ENCODE data around the gene BICC1.
A peak's percentile ranks its signal among the peaks of the same experiment; 100 is the strongest.

The BICC1 gene

GRCh38 chr10:58796824-58797223, 284.2 kb downstream of the BICC1 start:
- no peaks in the 10 kb centered on the region for H3K9me3 ChIP-seq (ENCODE audit: control insufficient read depth, low read length)
- no peak for DNase-seq (ENCODE audit: low read depth)
- H3K9ac ChIP-seq (ENCODE audit: low read length) = peak overlapping the region; percentile 56
- peaks cover 67% of the 10 kb centered on the region for H3K36me3 ChIP-seq (ENCODE audit: control insufficient read depth, insufficient read depth, low read length, severe bottlenecking)
- H3K4me3 ChIP-seq (ENCODE audit: low read length) = no peak overlapping the region
- H3K4me1 ChIP-seq (ENCODE audit: control insufficient read depth, insufficient read depth, low read length) = peaks cover 23% of the 10 kb centered on the region
- no peaks in the 10 kb centered on the region for H3K27me3 ChIP-seq (replicated peaks; ENCODE audit: control insufficient read depth, insufficient read depth, low read length)

GRCh38 chr10:58797356-58797755, 284.7 kb downstream of the BICC1 start:
- H3K4me3 ChIP-seq (ENCODE audit: low read length) = no peak overlapping the region
- H3K4me1 ChIP-seq (ENCODE audit: control insufficient read depth, insufficient read depth, low read length) = peaks cover 23% of the 10 kb centered on the region

GRCh38 chr10:58802047-58802446, 289.4 kb downstream of the BICC1 start:
- DNase-seq (ENCODE audit: low read depth) = no peak
- no peak overlapping the region for H3K9ac ChIP-seq (ENCODE audit: low read length)
- H3K27me3 ChIP-seq (replicated peaks; ENCODE audit: control insufficient read depth, insufficient read depth, low read length) = no peaks in the 10 kb centered on the region
- H3K9me3 ChIP-seq (ENCODE audit: control insufficient read depth, low read length) = no peaks in the 10 kb centered on the region
- H3K4me1 ChIP-seq (ENCODE audit: control insufficient read depth, insufficient read depth, low read length) = peaks cover 13% of the 10 kb centered on the region
- H3K4me3 ChIP-seq (ENCODE audit: low read length) = no peak overlapping the region
- H3K36me3 ChIP-seq (ENCODE audit: control insufficient read depth, insufficient read depth, low read length, severe bottlenecking) = peaks cover 65% of the 10 kb centered on the region

More at GRCh38 chr10:58797356-58797755, 284.7 kb downstream of the BICC1 start:
- Histone ChIP-seq H3K9me3 (ENCODE audit: control insufficient read depth, low read length) (no peaks in the 10 kb centered on the region), H3K9ac (ENCODE audit: low read length) (no peak overlapping the region), H3K27me3 (replicated peaks; ENCODE audit: control insufficient read depth, insufficient read depth, low read length) (no peaks in the 10 kb centered on the region), H3K36me3 (ENCODE audit: control insufficient read depth, insufficient read depth, low read length, severe bottlenecking) (peaks cover 72% of the 10 kb centered on the region)
- peak; percentile 30 for DNase-seq (ENCODE audit: low read depth)

GRCh38 chr10:58806323-58806722, 293.7 kb downstream of the BICC1 start:
- DNase-seq (ENCODE audit: low read depth) = no peak
- Histone ChIP-seq H3K9ac (ENCODE audit: low read length) (no peak overlapping the region), H3K4me1 (ENCODE audit: control insufficient read depth, insufficient read depth, low read length) (peaks cover 19% of the 10 kb centered on the region), H3K27me3 (replicated peaks; ENCODE audit: control insufficient read depth, insufficient read depth, low read length) (no peaks in the 10 kb centered on the region), H3K4me3 (ENCODE audit: low read length) (no peak overlapping the region), H3K9me3 (ENCODE audit: control insufficient read depth, low read length) (no peaks in the 10 kb centered on the region), H3K36me3 (ENCODE audit: control insufficient read depth, insufficient read depth, low read length, severe bottlenecking) (peaks cover 40% of the 10 kb centered on the region)

GRCh38 chr10:58806970-58807628, 294.4 kb downstream of the BICC1 start:
- Histone ChIP-seq H3K4me3 (ENCODE audit: low read length) (peak overlapping the region; percentile 6), H3K9ac (ENCODE audit: low read length) (peak overlapping the region; percentile 46), H3K27me3 (replicated peaks; ENCODE audit: control insufficient read depth, insufficient read depth, low read length) (no peaks in the 10 kb centered on the region), H3K4me1 (ENCODE audit: control insufficient read depth, insufficient read depth, low read length) (peaks cover 19% of the 10 kb centered on the region), H3K9me3 (ENCODE audit: control insufficient read depth, low read length) (no peaks in the 10 kb centered on the region), H3K36me3 (ENCODE audit: control insufficient read depth, insufficient read depth, low read length, severe bottlenecking) (peaks cover 40% of the 10 kb centered on the region)
- no peak for DNase-seq (ENCODE audit: low read depth)

GRCh38 chr10:58807629-58808022, 295.0 kb downstream of the BICC1 start:
- H3K4me3 ChIP-seq (ENCODE audit: low read length) = no peak overlapping the region
- peak; percentile 68 for DNase-seq (ENCODE audit: low read depth)
- H3K27me3 ChIP-seq (replicated peaks; ENCODE audit: control insufficient read depth, insufficient read depth, low read length) = no peaks in the 10 kb centered on the region
- peaks cover 36% of the 10 kb centered on the region for H3K36me3 ChIP-seq (ENCODE audit: control insufficient read depth, insufficient read depth, low read length, severe bottlenecking)
- peak overlapping the region; percentile 46 for H3K9ac ChIP-seq (ENCODE audit: low read length)
- H3K4me1 ChIP-seq (ENCODE audit: control insufficient read depth, insufficient read depth, low read length) = peaks cover 19% of the 10 kb centered on the region
- no peaks in the 10 kb centered on the region for H3K9me3 ChIP-seq (ENCODE audit: control insufficient read depth, low read length)

- Histone ChIP-seq H3K4me3 (ENCODE audit: low read length) (no peak overlapping the region), H3K36me3 (ENCODE audit: control insufficient read depth, insufficient read depth, low read length, severe bottlenecking) (peaks cover 56% of the 10 kb centered on the region), H3K27me3 (replicated peaks; ENCODE audit: control insufficient read depth, insufficient read depth, low read length) (no peaks in the 10 kb centered on the region), H3K9me3 (ENCODE audit: control insufficient read depth, low read length) (no peaks in the 10 kb centered on the region), H3K9ac (ENCODE audit: low read length) (no peak overlapping the region), H3K4me1 (ENCODE audit: control insufficient read depth, insufficient read depth, low read length) (peaks cover 19% of the 10 kb centered on the region)
- no peak for DNase-seq (ENCODE audit: low read depth)
These were observed 298.1 kb downstream of the BICC1 start for GRCh38 chr10:58810751-58811150.

GRCh38 chr10:58813573-58813972, 300.9 kb downstream of the BICC1 start:
- Histone ChIP-seq H3K27me3 (replicated peaks; ENCODE audit: control insufficient read depth, insufficient read depth, low read length) (no peaks in the 10 kb centered on the region), H3K36me3 (ENCODE audit: control insufficient read depth, insufficient read depth, low read length, severe bottlenecking) (peaks cover 63% of the 10 kb centered on the region), H3K4me3 (ENCODE audit: low read length) (no peak overlapping the region), H3K9ac (ENCODE audit: low read length) (no peak overlapping the region), H3K9me3 (ENCODE audit: control insufficient read depth, low read length) (no peaks in the 10 kb centered on the region), H3K4me1 (ENCODE audit: control insufficient read depth, insufficient read depth, low read length) (peaks cover 28% of the 10 kb centered on the region)
- no peak for DNase-seq (ENCODE audit: low read depth)

GRCh38 chr10:58817201-58817846, 304.7 kb downstream of the BICC1 start:
- H3K4me1 ChIP-seq (ENCODE audit: control insufficient read depth, insufficient read depth, low read length) = peaks cover 62% of the 10 kb centered on the region
- no peak for DNase-seq (ENCODE audit: low read depth)
- no peaks in the 10 kb centered on the region for H3K9me3 ChIP-seq (ENCODE audit: control insufficient read depth, low read length)
- peaks cover 48% of the 10 kb centered on the region for H3K36me3 ChIP-seq (ENCODE audit: control insufficient read depth, insufficient read depth, low read length, severe bottlenecking)
- peak overlapping the region; percentile 31 for H3K9ac ChIP-seq (ENCODE audit: low read length)
- H3K27me3 ChIP-seq (replicated peaks; ENCODE audit: control insufficient read depth, insufficient read depth, low read length) = no peaks in the 10 kb centered on the region
- H3K4me3 ChIP-seq (ENCODE audit: low read length) = no peak overlapping the region

GRCh38 chr10:58818900-58819299, 306.2 kb downstream of the BICC1 start:
- H3K4me3 ChIP-seq (ENCODE audit: low read length) = no peak overlapping the region
- H3K9ac ChIP-seq (ENCODE audit: low read length) = peak overlapping the region; percentile 26
- DNase-seq (ENCODE audit: low read depth) = peak; percentile 86
- H3K36me3 ChIP-seq (ENCODE audit: control insufficient read depth, insufficient read depth, low read length, severe bottlenecking) = peaks cover 47% of the 10 kb centered on the region
- no peaks in the 10 kb centered on the region for H3K9me3 ChIP-seq (ENCODE audit: control insufficient read depth, low read length)
- H3K27me3 ChIP-seq (replicated peaks; ENCODE audit: control insufficient read depth, insufficient read depth, low read length) = no peaks in the 10 kb centered on the region
- peaks cover 62% of the 10 kb centered on the region for H3K4me1 ChIP-seq (ENCODE audit: control insufficient read depth, insufficient read depth, low read length)

GRCh38 chr10:58820386-58820785, 307.7 kb downstream of the BICC1 start:
- no peak for DNase-seq (ENCODE audit: low read depth)
- H3K4me1 ChIP-seq (ENCODE audit: control insufficient read depth, insufficient read depth, low read length) = peaks cover 62% of the 10 kb centered on the region
- peaks cover 38% of the 10 kb centered on the region for H3K36me3 ChIP-seq (ENCODE audit: control insufficient read depth, insufficient read depth, low read length, severe bottlenecking)
- H3K27me3 ChIP-seq (replicated peaks; ENCODE audit: control insufficient read depth, insufficient read depth, low read length) = no peaks in the 10 kb centered on the region
- no peak overlapping the region for H3K9ac ChIP-seq (ENCODE audit: low read length)
- no peak overlapping the region for H3K4me3 ChIP-seq (ENCODE audit: low read length)
- H3K9me3 ChIP-seq (ENCODE audit: control insufficient read depth, low read length) = no peaks in the 10 kb centered on the region
